Loucy (cell line): Measurements from ENCODE around the gene C19orf25.

ENCODE experiments used
- H2AFZ ChIP-seq: fragments of 200-600 bp; sonication (generic); 2 replicates; pipeline ENCODE4 v1.6.0; 2016; ENCODE audit warnings: antibody characterized with exemption, mild to moderate bottlenecking, low read length, moderate library complexity
- H3F3A ChIP-seq: fragments of 200-600 bp; 2 replicates; pipeline ENCODE4 v1.6.0; 2016; ENCODE audit warnings: antibody characterized with exemption, low read depth, mild to moderate bottlenecking
- H3K27me3 ChIP-seq: fragments of 200-600 bp; sonication (generic); 2 replicates; pipeline ENCODE4 v1.6.1; 2014; ENCODE audit warnings: low read length, mild to moderate bottlenecking; ENCODE audit not compliant: insufficient read depth, poor library complexity, severe bottlenecking
- H3K36me3 ChIP-seq: fragments of 200-600 bp; sonication (generic); 2 replicates; pipeline ENCODE4 v1.6.1; 2016; ENCODE audit warnings: low read length; ENCODE audit not compliant: insufficient read depth
- H3K4me1 ChIP-seq: fragments of 200-600 bp; sonication (generic); 2 replicates; pipeline ENCODE4 v1.5.1; 2014; ENCODE audit warnings: low read length, mild to moderate bottlenecking; ENCODE audit not compliant: insufficient read depth, poor library complexity, severe bottlenecking
- H3K4me2 ChIP-seq: fragments of 200-600 bp; sonication (generic); 2 replicates; pipeline ENCODE4 v1.6.0; 2014; ENCODE audit warnings: antibody characterized with exemption, low read length, low read depth, mild to moderate bottlenecking; ENCODE audit not compliant: poor library complexity, severe bottlenecking
- H3K4me3 ChIP-seq: fragments of 200-600 bp; sonication (generic); 2 replicates; pipeline ENCODE4 v1.5.1; 2014; ENCODE audit warnings: low read length, mild to moderate bottlenecking, mixed read lengths; ENCODE audit not compliant: poor library complexity, severe bottlenecking
- H3K79me2 ChIP-seq: fragments of 200-600 bp; sonication (generic); 2 replicates; pipeline ENCODE4 v1.6.1; 2014; ENCODE audit warnings: low read length; ENCODE audit not compliant: insufficient read depth
- H3K9ac ChIP-seq: fragments of 200-600 bp; sonication (generic); 2 replicates; pipeline ENCODE4 v1.6.0; 2014; ENCODE audit warnings: mild to moderate bottlenecking, low read depth, low read length, moderate library complexity; ENCODE audit not compliant: poor library complexity, severe bottlenecking
- H3K9me2 ChIP-seq: fragments of 200-600 bp; sonication (generic); replicated peaks from 2 replicates; pipeline ENCODE4 v1.6.1; 2016; ENCODE audit warnings: low read depth, low read length, mixed read lengths
- H3K9me3 ChIP-seq: fragments of 200-600 bp; sonication (generic); 2 replicates; pipeline ENCODE4 v1.6.1; 2014; ENCODE audit warnings: mild to moderate bottlenecking, antibody characterized with exemption, low read length, low read depth; ENCODE audit not compliant: insufficient read depth
- H4K20me1 ChIP-seq: fragments of 200-600 bp; sonication (generic); 2 replicates; pipeline ENCODE4 v1.6.0; 2014; ENCODE audit warnings: antibody characterized with exemption, low read length, mild to moderate bottlenecking; ENCODE audit not compliant: insufficient read depth, poor library complexity, severe bottlenecking
- EZH2phosphoT487 ChIP-seq: fragments of 200-600 bp; IDR thresholded peaks from 2 replicates; pipeline ENCODE4 v1.6.1; 2018; ENCODE audit warnings: antibody characterized with exemption, mild to moderate bottlenecking, moderate library complexity, borderline replicate concordance
- TF ChIP-seq, protein P1 (sequence below): fragments of 200-600 bp; sonication (generic); conservative IDR thresholded peaks from 2 replicates; pipeline ENCODE4 v1.5.1; 2014; ENCODE audit warnings: mild to moderate bottlenecking, antibody characterized with exemption, low read length

The C19orf25 gene

GRCh38 chr19:1478934-1479707 lies at the start of gene C19orf25:
C19orf25 (minus strand) TSS chr19:1479215; CDS start chr19:1478903, 312 bp downstream.
- H3K4me1 ChIP-seq, result peaks cover 11% of the 10 kb centered on the region
- H3K9me3 ChIP-seq, result no peaks in the 10 kb centered on the region
- H3K36me3 ChIP-seq, result no peaks in the 10 kb centered on the region
- H4K20me1 ChIP-seq, result peaks cover 18% of the 10 kb centered on the region
- peak within 1 kb of the TSS; percentile 92 for H3K4me2 ChIP-seq
- H3K27me3 ChIP-seq, result no peaks in the 10 kb centered on the region
- H3K4me3 ChIP-seq, result peak within 1 kb of the TSS; percentile 75
- H3K9ac ChIP-seq, result peak within 1 kb of the TSS; percentile 88
- H3K9me2 ChIP-seq, result no peaks in the 10 kb centered on the region
- H2AFZ ChIP-seq, result peak within 1 kb of the TSS; percentile 94
- no peaks in the 10 kb centered on the region for H3F3A ChIP-seq
- TF ChIP-seq, protein P1, sequence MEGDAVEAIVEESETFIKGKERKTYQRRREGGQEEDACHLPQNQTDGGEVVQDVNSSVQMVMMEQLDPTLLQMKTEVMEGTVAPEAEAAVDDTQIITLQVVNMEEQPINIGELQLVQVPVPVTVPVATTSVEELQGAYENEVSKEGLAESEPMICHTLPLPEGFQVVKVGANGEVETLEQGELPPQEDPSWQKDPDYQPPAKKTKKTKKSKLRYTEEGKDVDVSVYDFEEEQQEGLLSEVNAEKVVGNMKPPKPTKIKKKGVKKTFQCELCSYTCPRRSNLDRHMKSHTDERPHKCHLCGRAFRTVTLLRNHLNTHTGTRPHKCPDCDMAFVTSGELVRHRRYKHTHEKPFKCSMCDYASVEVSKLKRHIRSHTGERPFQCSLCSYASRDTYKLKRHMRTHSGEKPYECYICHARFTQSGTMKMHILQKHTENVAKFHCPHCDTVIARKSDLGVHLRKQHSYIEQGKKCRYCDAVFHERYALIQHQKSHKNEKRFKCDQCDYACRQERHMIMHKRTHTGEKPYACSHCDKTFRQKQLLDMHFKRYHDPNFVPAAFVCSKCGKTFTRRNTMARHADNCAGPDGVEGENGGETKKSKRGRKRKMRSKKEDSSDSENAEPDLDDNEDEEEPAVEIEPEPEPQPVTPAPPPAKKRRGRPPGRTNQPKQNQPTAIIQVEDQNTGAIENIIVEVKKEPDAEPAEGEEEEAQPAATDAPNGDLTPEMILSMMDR, result no peak
- TF ChIP-seq EZH2phosphoT487, result no peak
- peaks cover 33% of the 10 kb centered on the region for H3K79me2 ChIP-seq

- Histone ChIP-seq H3K4me2 (no peak overlapping the region), H3K36me3 (no peaks in the 10 kb centered on the region), H2AFZ (no peak overlapping the region), H3F3A (no peaks in the 10 kb centered on the region), H3K9me2 (no peaks in the 10 kb centered on the region), H3K27me3 (no peaks in the 10 kb centered on the region), H3K9me3 (no peaks in the 10 kb centered on the region), H3K4me1 (no peaks in the 10 kb centered on the region), H3K79me2 (no peaks in the 10 kb centered on the region), H4K20me1 (no peaks in the 10 kb centered on the region), H3K4me3 (no peak overlapping the region), H3K9ac (no peak overlapping the region)
- TF ChIP-seq EZH2phosphoT487, result no peak
- TF ChIP-seq, protein P1, result no peak
Measured at GRCh38 chr19:1527650-1528309, 48.8 kb upstream of the C19orf25 start.

GRCh38 chr19:1526979-1527649 lies 48.1 kb upstream of the C19orf25 start:
- Histone ChIP-seq H2AFZ (no peak overlapping the region), H3K4me1 (no peaks in the 10 kb centered on the region), H3K9me3 (no peaks in the 10 kb centered on the region), H3K9ac (no peak overlapping the region), H3K36me3 (no peaks in the 10 kb centered on the region), H3K27me3 (no peaks in the 10 kb centered on the region), H4K20me1 (no peaks in the 10 kb centered on the region), H3F3A (no peaks in the 10 kb centered on the region), H3K9me2 (no peaks in the 10 kb centered on the region), H3K79me2 (no peaks in the 10 kb centered on the region), H3K4me3 (no peak overlapping the region), H3K4me2 (no peak overlapping the region)
- TF ChIP-seq EZH2phosphoT487, result no peak
- TF ChIP-seq, protein P1, result no peak
